GM23338 (cell line): ENCODE data around the gene OR2J3. TPM values are rescaled to one million over a fixed set of nuclear protein-coding genes. Genes with fewer than 3 reads are reported as not detected.

ENCODE experiments used
- ATAC-seq: fragments of 200-7000 bp; cut with Tn5 transposase; 3 replicates; pipeline ENCODE4 v1.9.1; 2020
- DNase-seq: peaks from one replicate; pipeline ENCODE4 v3.0.0-alpha.2; 2015; ENCODE audit warnings: low spot score
- H2AFZ ChIP-seq: fragments of 200-600 bp; sonication (generic); 2 replicates; pipeline ENCODE4 v1.8.0; 2016; ENCODE audit warnings: antibody characterized with exemption, mild to moderate bottlenecking, moderate library complexity
- H3F3A ChIP-seq: fragments of 200-600 bp; sonication (generic); replicated peaks from 2 replicates; pipeline ENCODE4 v1.8.0; 2017; ENCODE audit warnings: antibody characterized with exemption, mixed run types, low read depth
- H3K27ac ChIP-seq: fragments of 200-600 bp; sonication (generic); 2 replicates; pipeline ENCODE4 v1.6.1; 2016; ENCODE audit warnings: low read depth
- H3K27me3 ChIP-seq: fragments of 200-600 bp; sonication (generic); 2 replicates; pipeline ENCODE4 v1.8.0; 2016; ENCODE audit warnings: mild to moderate bottlenecking, mixed run types, moderate library complexity; ENCODE audit not compliant: insufficient read depth
- H3K36me3 ChIP-seq: fragments of 200-600 bp; sonication (generic); 2 replicates; pipeline ENCODE4 v1.8.0; 2016; ENCODE audit warnings: mild to moderate bottlenecking; ENCODE audit not compliant: insufficient read depth
- H3K4me1 ChIP-seq: fragments of 200-600 bp; sonication (generic); 2 replicates; pipeline ENCODE4 v1.8.0; 2016; ENCODE audit warnings: mild to moderate bottlenecking, moderate library complexity; ENCODE audit not compliant: insufficient read depth
- H3K4me2 ChIP-seq: fragments of 200-600 bp; sonication (generic); 2 replicates; pipeline ENCODE4 v1.7.1; 2017; ENCODE audit warnings: mixed run types
- H3K4me3 ChIP-seq: fragments of 200-600 bp; sonication (generic); 2 replicates; pipeline ENCODE4 v1.6.1; 2016; ENCODE audit warnings: mixed run types
- H3K79me2 ChIP-seq: fragments of 200-600 bp; sonication (generic); replicated peaks from 2 replicates; pipeline ENCODE4 v1.8.0; 2017; ENCODE audit warnings: mild to moderate bottlenecking; ENCODE audit not compliant: insufficient read depth
- H3K9me2 ChIP-seq: fragments of 200-600 bp; sonication (generic); 2 replicates; pipeline ENCODE4 v1.8.0; 2017; ENCODE audit not compliant: insufficient read depth
- H4K20me1 ChIP-seq: fragments of 200-600 bp; sonication (generic); replicated peaks from 2 replicates; pipeline ENCODE4 v1.8.0; 2017; ENCODE audit warnings: mild to moderate bottlenecking; ENCODE audit not compliant: insufficient read depth
- H3K27ac Mint-ChIP-seq: 2 replicates; pipeline ENCODE4 v1.8.0; 2020; ENCODE audit warnings: inconsistent platforms, mild to moderate bottlenecking, moderate library complexity, mixed read lengths
- H3K27me3 Mint-ChIP-seq: 3 replicates; pipeline ENCODE4 v1.8.0; 2022; ENCODE audit warnings: low read depth, mild to moderate bottlenecking, moderate library complexity, mixed read lengths, inconsistent platforms; ENCODE audit not compliant: insufficient read depth, poor library complexity
- H3K36me3 Mint-ChIP-seq: 3 replicates; pipeline ENCODE4 v1.8.0; 2021; ENCODE audit warnings: low read depth, mild to moderate bottlenecking, inconsistent platforms, moderate library complexity, mixed read lengths
- H3K4me1 Mint-ChIP-seq: 3 replicates; pipeline ENCODE4 v1.8.0; 2020; ENCODE audit warnings: mild to moderate bottlenecking, inconsistent platforms, mixed read lengths
- H3K4me3 Mint-ChIP-seq: 3 replicates; pipeline ENCODE4 v1.8.0; 2021; ENCODE audit warnings: moderate library complexity, mild to moderate bottlenecking, inconsistent platforms, mixed read lengths
- H3K9me3 Mint-ChIP-seq: 3 replicates; pipeline ENCODE4 v1.8.0; 2020; ENCODE audit warnings: moderate library complexity, mild to moderate bottlenecking, inconsistent platforms, mixed read lengths
- CREB1 ChIP-seq: fragments of 250-450 bp; sonication (Bioruptor Pico); IDR thresholded peaks from 2 replicates; pipeline ENCODE4 v1.5.0; 2020; ENCODE audit warnings: low read depth, mild to moderate bottlenecking, moderate library complexity
- CTCF ChIP-seq, 2 experiments: fragments of 200-600 bp in 1 of 2; sonication (generic) in 1 of 2; conservative IDR thresholded peaks; 2 replicates each; pipeline versions ENCODE4 v1.5.1 to v1.6.1; 2016 to 2017; ENCODE audit warnings: antibody characterized with exemption in 2 of 2, low read depth in 2 of 2, mild to moderate bottlenecking in 2 of 2, moderate library complexity in 1 of 2
- ETS1 ChIP-seq: IDR thresholded peaks from 2 replicates; pipeline ENCODE4 v1.6.1; 2016; ENCODE audit warnings: antibody characterized with exemption
- EZH2 ChIP-seq: fragments of 200-600 bp; sonication (generic); IDR thresholded peaks from one replicate; pipeline ENCODE4 v1.8.0; 2017; ENCODE audit warnings: antibody characterized with exemption, mild to moderate bottlenecking, low read depth; ENCODE audit not compliant: unreplicated experiment
- EZH2phosphoT487 ChIP-seq: fragments of 200-600 bp; sonication (generic); IDR thresholded peaks from one replicate; pipeline ENCODE4 v1.8.1; 2018; ENCODE audit warnings: antibody characterized with exemption; ENCODE audit not compliant: unreplicated experiment
- JUNB ChIP-seq: IDR thresholded peaks from one replicate; pipeline ENCODE4 v1.6.1; 2016; ENCODE audit warnings: antibody characterized with exemption; ENCODE audit not compliant: unreplicated experiment
- NANOG ChIP-seq: IDR thresholded peaks from 2 replicates; pipeline ENCODE4 v1.6.1; 2016; ENCODE audit warnings: antibody characterized with exemption, borderline replicate concordance
- ZNF114 ChIP-seq: fragments of 250-450 bp; sonication (Bioruptor Pico); IDR thresholded peaks from 2 replicates; pipeline ENCODE4 v1.5.0; 2020; ENCODE audit warnings: mild to moderate bottlenecking, moderate library complexity
- ZNF331 ChIP-seq: fragments of 250-450 bp; sonication (Bioruptor Pico); IDR thresholded peaks from 2 replicates; pipeline ENCODE4 v1.5.0; 2020; ENCODE audit warnings: low read depth, mild to moderate bottlenecking, moderate library complexity
- ZNF462 ChIP-seq: fragments of 250-450 bp; sonication (Bioruptor Pico); IDR thresholded peaks from 2 replicates; pipeline ENCODE4 v1.5.0; 2020; ENCODE audit warnings: mild to moderate bottlenecking, moderate library complexity
- polyA plus RNA-seq: library from polyadenylated mRNA; unstranded; fragments of >200 nt; fragmentation: Nextera tagmentation; extraction: Ambion mirVana; gene quantifications from 2 replicates; pipeline ENCODE4 v1.2.1, GENCODE V29; 2016
- total RNA-seq: library from RNA; depleted of rRNA; stranded (reverse); fragments of >200 nt; shearing (Covaris generic); gene quantifications from 2 replicates; pipeline ENCODE4 v1.2.3, GENCODE V29; 2014

The OR2J3 gene
- total and polyA plus RNA-seq, 2 experiments from 2014 or later = 0.35 TPM; not detected in 1

- TF ChIP-seq ETS1 = no peak
- TF ChIP-seq ZNF462 (CRISPR knock-in tag) = no peak
- no peak for TF ChIP-seq ZNF331 (CRISPR knock-in tag)
- no peak for TF ChIP-seq EZH2
- no peak for TF ChIP-seq NANOG
- TF ChIP-seq ZNF114 (CRISPR knock-in tag) = no peak
These were observed 28.7 kb upstream of the OR2J3 start (continued) for GRCh38 chr6:29079203-29079602.

GRCh38 chr6:29081312-29081711 lies 26.5 kb upstream of the OR2J3 start:
- ATAC-seq = no peak
- no peak overlapping the region for H3K4me3 Mint-ChIP-seq
- no peak for DNase-seq
- TF ChIP-seq ZNF114 (CRISPR knock-in tag) (no peak), CTCF (conservative IDR thresholded peaks at IDR 0.05; ENCODE audit: low read depth in 2 of 2) (no peak), EZH2phosphoT487 (no peak), JUNB (no peak), CREB1 (CRISPR knock-in tag) (no peak), EZH2 (no peak), ZNF331 (CRISPR knock-in tag) (no peak), NANOG (no peak)
- H3K36me3 Mint-ChIP-seq = no peaks in the 10 kb centered on the region
- no peaks in the 10 kb centered on the region for H3K4me1 Mint-ChIP-seq
- H3K27me3 Mint-ChIP-seq = peaks cover 4% of the 10 kb centered on the region
- 0 out of 2 replicates have a peak, but pooled peaks cover 3% of the 10 kb centered on the region for H3K9me2 ChIP-seq
- no peak overlapping the region for H3K27ac Mint-ChIP-seq
- no peak overlapping the region for H3K4me2 ChIP-seq
- no peak overlapping the region for H3K27ac ChIP-seq
- no peaks in the 10 kb centered on the region for H3K36me3 ChIP-seq
- no peaks in the 10 kb centered on the region for H3K4me1 ChIP-seq
- no peaks in the 10 kb centered on the region for H3K27me3 ChIP-seq
- no peak overlapping the region for H2AFZ ChIP-seq
- no peak overlapping the region for H3K4me3 ChIP-seq
- H4K20me1 ChIP-seq = no peaks in the 10 kb centered on the region
- H3K79me2 ChIP-seq = no peaks in the 10 kb centered on the region
- no peaks in the 10 kb centered on the region for H3F3A ChIP-seq
- no peaks in the 10 kb centered on the region; the same call in 2 of the 3 replicates for H3K9me3 Mint-ChIP-seq
